ENCODE data around the gene CGB1. TPM values are rescaled to one million over a fixed set of nuclear protein-coding genes. Genes with fewer than 3 reads are reported as not detected.
"Not testable (repeated sequence)": the region's sequence is repeated elsewhere in the genome, so short reads cannot be mapped to it uniquely, and the experiment has no call there.

Gene CGB1
- total and polyA plus RNA-seq, 2 donors (not counting 1 experiment from before 2014, with no cell fraction given), result not detected

DNA sequence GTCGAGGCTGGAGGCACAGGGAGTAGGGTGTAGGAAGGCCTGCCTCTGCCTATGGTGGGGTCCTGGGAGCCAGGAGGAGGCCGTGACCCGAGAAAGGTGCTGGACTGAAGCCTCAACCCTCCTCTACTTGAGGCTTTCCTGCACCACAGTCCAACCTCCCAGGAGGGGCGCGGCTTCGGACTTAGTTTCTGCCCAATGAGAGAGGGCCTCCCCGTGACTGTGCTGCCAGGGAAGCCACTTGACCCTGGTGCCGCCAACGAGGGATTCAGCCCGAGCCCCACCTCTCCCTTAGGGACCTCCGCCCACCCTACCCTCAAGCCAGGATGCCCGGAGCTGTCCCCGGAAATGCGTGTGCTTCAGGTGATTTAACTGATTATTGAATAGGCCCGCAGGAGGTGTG is 12.5 kb downstream of the CGB1 start, which contains the start of gene CGB3:
Gene CGB3 (minus strand): TSS at position 101 of the 400 bp plus-strand sequence. CDS start 362 bp downstream, outside the sequence.
- H3K27ac ChIP-seq (ENCODE audit: insufficient read depth, low read length); H2AFZ ChIP-seq (ENCODE audit: low read length); H3K9me3 ChIP-seq (ENCODE audit: control insufficient read depth, insufficient read depth, low read depth, low read length); H3K79me2 ChIP-seq (ENCODE audit: control insufficient read depth, insufficient read depth, low read length); H3K4me2 ChIP-seq (ENCODE audit: extremely low read depth, insufficient read depth, low read length); H3K4me3 ChIP-seq (replicated peaks in 1 of 4; ENCODE audit: control extremely low read depth in 1 of 4, insufficient read depth in 1 of 4, low read depth in 3 of 4, low read length in 4 of 4); H3K36me3 ChIP-seq (ENCODE audit: control insufficient read depth, insufficient read depth, low read length); DNase-seq (ENCODE audit: low read depth in 2 of 2); H3K27me3 ChIP-seq (ENCODE audit: control insufficient read depth, insufficient read depth, low read length); H3K9ac ChIP-seq (ENCODE audit: insufficient read depth, low read length); H3K4me1 ChIP-seq (ENCODE audit: control insufficient read depth, extremely low read depth, insufficient read depth, low read length); H4K20me1 ChIP-seq (ENCODE audit: control insufficient read depth, extremely low read depth, insufficient read depth, low read length): not testable (repeated sequence)

DNA sequence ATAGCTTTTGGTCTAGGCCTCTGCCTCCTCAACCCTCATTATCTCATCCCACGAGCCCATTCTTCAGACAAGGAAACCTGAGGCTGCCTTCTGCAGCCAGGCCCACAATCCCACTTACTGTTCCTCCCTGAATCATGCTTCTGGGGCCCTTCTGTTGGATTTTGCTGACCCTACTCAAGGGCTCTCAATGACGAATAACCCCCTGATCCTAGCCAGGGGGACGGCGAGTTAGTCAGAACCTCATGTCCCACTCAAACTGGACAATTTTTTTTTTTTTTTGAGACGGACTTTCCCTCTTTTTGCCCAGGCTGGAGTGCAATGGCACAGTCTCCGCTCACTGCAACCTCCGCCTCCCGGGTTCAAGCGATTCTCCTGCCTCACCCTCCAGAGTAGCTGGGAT is 14.6 kb downstream of the CGB1 start:
- no peak for DNase-seq (ENCODE audit: low read depth in 2 of 2)
- no peak for TF ChIP-seq EZH2 (IDR thresholded peaks at IDR 0.05; ENCODE audit: low read length, missing control alignments)
- TF ChIP-seq, protein P1, sequence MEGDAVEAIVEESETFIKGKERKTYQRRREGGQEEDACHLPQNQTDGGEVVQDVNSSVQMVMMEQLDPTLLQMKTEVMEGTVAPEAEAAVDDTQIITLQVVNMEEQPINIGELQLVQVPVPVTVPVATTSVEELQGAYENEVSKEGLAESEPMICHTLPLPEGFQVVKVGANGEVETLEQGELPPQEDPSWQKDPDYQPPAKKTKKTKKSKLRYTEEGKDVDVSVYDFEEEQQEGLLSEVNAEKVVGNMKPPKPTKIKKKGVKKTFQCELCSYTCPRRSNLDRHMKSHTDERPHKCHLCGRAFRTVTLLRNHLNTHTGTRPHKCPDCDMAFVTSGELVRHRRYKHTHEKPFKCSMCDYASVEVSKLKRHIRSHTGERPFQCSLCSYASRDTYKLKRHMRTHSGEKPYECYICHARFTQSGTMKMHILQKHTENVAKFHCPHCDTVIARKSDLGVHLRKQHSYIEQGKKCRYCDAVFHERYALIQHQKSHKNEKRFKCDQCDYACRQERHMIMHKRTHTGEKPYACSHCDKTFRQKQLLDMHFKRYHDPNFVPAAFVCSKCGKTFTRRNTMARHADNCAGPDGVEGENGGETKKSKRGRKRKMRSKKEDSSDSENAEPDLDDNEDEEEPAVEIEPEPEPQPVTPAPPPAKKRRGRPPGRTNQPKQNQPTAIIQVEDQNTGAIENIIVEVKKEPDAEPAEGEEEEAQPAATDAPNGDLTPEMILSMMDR (conservative IDR thresholded peaks at IDR 0.05 in 1 of 2, IDR thresholded peaks at IDR 0.05 in 1 of 2; ENCODE audit: low read depth in 1 of 2, low read length in 2 of 2), result no peak
- no peaks in the 10 kb centered on the region for H3K36me3 ChIP-seq (ENCODE audit: control insufficient read depth, insufficient read depth, low read length)
- H3K79me2 ChIP-seq (ENCODE audit: control insufficient read depth, insufficient read depth, low read length), result no peaks in the 10 kb centered on the region
- peaks cover 2% of the 10 kb centered on the region for H3K4me1 ChIP-seq (ENCODE audit: control insufficient read depth, extremely low read depth, insufficient read depth, low read length)
- peaks cover 3% of the 10 kb centered on the region for H3K27me3 ChIP-seq (ENCODE audit: control insufficient read depth, insufficient read depth, low read length)
- H3K4me3 ChIP-seq (replicated peaks in 1 of 4; ENCODE audit: control extremely low read depth in 1 of 4, insufficient read depth in 1 of 4, low read depth in 3 of 4, low read length in 4 of 4), result no peak overlapping the region
- H3K4me2 ChIP-seq (ENCODE audit: extremely low read depth, insufficient read depth, low read length), result no peak overlapping the region
- H2AFZ ChIP-seq (ENCODE audit: low read length), result no peak overlapping the region
- H3K9me3 ChIP-seq (ENCODE audit: control insufficient read depth, insufficient read depth, low read depth, low read length), result no peaks in the 10 kb centered on the region
- no peaks in the 10 kb centered on the region for H4K20me1 ChIP-seq (ENCODE audit: control insufficient read depth, extremely low read depth, insufficient read depth, low read length)
- no peak overlapping the region for H3K27ac ChIP-seq (ENCODE audit: insufficient read depth, low read length)
- H3K9ac ChIP-seq (ENCODE audit: insufficient read depth, low read length), result no peak overlapping the region

DNA sequence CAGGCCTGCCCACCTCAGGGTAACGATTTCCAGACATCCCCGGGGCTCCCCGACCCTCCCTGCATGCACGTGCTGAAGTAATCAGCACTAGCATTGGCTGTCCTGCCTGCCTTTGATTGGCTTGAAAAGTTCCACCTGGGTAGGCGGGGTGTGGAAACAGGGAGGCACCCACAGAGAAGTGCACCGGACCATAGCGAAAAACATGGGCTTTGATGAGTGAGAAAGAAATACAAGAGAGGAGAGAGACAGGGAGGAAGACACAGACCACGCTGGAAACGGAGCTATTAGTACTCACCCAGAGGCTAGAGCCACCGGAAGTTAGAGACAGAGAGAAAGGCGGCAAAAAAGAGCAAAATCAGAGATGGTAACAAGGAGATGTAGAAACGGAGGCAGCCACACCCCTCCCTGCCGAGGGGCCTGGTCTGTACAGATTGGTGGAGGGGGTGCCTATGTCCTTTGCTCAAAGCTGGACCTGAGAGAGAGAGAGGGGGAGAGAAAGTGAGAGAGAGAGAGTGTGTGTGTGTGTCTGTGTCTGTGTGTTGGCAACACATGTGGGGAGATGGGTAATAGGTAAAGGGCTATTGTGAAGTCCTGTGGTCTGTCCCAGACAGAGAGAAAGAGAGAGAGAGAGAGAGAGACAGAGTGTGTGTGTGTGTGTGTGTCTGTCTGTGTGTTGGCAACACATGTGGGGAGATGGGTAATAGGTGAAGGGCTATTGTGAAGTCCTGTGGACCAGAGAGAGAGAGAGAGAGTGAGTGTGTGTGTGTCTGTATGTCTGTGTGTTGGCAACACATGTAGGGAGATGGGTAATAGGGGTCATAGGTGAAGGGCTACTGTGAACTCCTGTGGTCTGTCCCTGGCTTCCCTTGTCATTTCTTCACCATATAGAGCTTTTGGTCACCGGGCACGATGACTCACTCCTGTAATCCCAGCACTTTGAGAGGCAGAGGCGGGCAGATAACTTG is 15.5 kb downstream of the CGB1 start:
- peaks cover 3% of the 10 kb centered on the region for H3K27me3 ChIP-seq (ENCODE audit: control insufficient read depth, insufficient read depth, low read length)
- H3K4me1 ChIP-seq (ENCODE audit: control insufficient read depth, extremely low read depth, insufficient read depth, low read length), result peaks cover 2% of the 10 kb centered on the region
- H3K27ac ChIP-seq (ENCODE audit: insufficient read depth, low read length), result no peak overlapping the region
- no peak overlapping the region for H3K4me3 ChIP-seq (replicated peaks in 1 of 4; ENCODE audit: control extremely low read depth in 1 of 4, insufficient read depth in 1 of 4, low read depth in 3 of 4, low read length in 4 of 4)
- H3K79me2 ChIP-seq (ENCODE audit: control insufficient read depth, insufficient read depth, low read length), result no peaks in the 10 kb centered on the region
- no peak overlapping the region for H3K9ac ChIP-seq (ENCODE audit: insufficient read depth, low read length)
- TF ChIP-seq EZH2 (IDR thresholded peaks at IDR 0.05; ENCODE audit: low read length, missing control alignments), result no peak
- TF ChIP-seq, protein P1 (conservative IDR thresholded peaks at IDR 0.05 in 1 of 2, IDR thresholded peaks at IDR 0.05 in 1 of 2; ENCODE audit: low read depth in 1 of 2, low read length in 2 of 2), result no peak
- H4K20me1 ChIP-seq (ENCODE audit: control insufficient read depth, extremely low read depth, insufficient read depth, low read length), result no peaks in the 10 kb centered on the region
- no peak overlapping the region for H3K4me2 ChIP-seq (ENCODE audit: extremely low read depth, insufficient read depth, low read length)
- peaks cover 2% of the 10 kb centered on the region for H3K36me3 ChIP-seq (ENCODE audit: control insufficient read depth, insufficient read depth, low read length)
- no peak overlapping the region for H2AFZ ChIP-seq (ENCODE audit: low read length)
- peak in 1 of 2 donors; percentile 38 for DNase-seq (ENCODE audit: low read depth in 2 of 2)
- no peaks in the 10 kb centered on the region for H3K9me3 ChIP-seq (ENCODE audit: control insufficient read depth, insufficient read depth, low read depth, low read length)
